Measurements from ENCODE around the gene PPM1J. TPM values are rescaled to one million over a fixed set of nuclear protein-coding genes. Genes with fewer than 3 reads are reported as not detected.

Gene PPM1J
- total RNA-seq, 1 experiment from 2014 or later: 0.80 TPM

DNA sequence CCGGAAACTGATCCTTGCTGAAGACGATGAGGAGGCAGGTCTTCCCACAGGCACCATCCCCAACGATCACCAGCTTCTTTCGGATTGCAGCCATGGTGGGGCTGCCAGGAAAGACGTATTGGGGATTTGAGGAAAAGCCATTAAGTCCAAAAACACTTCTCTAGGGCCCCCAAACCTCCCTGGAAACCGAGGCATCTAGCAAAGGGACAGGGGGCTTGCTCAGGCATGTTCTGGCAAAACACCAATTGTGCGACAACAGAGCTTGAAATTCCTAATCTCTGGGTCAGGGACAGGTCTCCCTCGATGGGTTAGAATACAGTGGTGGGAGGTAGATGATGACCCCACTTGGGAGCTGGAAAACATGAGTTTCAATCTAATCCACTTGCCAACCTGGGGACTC, 11.4 kb downstream of the PPM1J start:
- peaks cover 74% of the 10 kb centered on the region for H3K4me1 ChIP-seq (ENCODE audit: insufficient read depth, low read length)
- ATAC-seq (no peak), DNase-seq (no peak)
- ChIA-PET CTCF (interaction anchor here (0.7 kb wide), 1 partner anchor 27 kb away, joined by 4 read pairs; no protein-coding TSS in a partner anchor), POLR2A (ENCODE audit: unreplicated experiment) (no interaction called here)
- H3K9me3 ChIP-seq (ENCODE audit: low read length): no peaks in the 10 kb centered on the region
- intact Hi-C loops (cut with micrococcal nuclease): no loop called here
- no peaks in the 10 kb centered on the region for H4K20me1 ChIP-seq (ENCODE audit: low read length)
- H2AFZ ChIP-seq (ENCODE audit: low read length): no peak overlapping the region
- H3K27ac ChIP-seq (ENCODE audit: low read length): peak overlapping the region; percentile 97
- no peaks in the 10 kb centered on the region for H3K9me2 ChIP-seq (replicated peaks; ENCODE audit: low read length)
- H3F3A ChIP-seq (ENCODE audit: low read length, unreplicated experiment): peaks cover 3% of the 10 kb centered on the region
- BruUV-seq (replicated peaks): no TSS peak
- peak overlapping the region; percentile 98 for H3K4me2 ChIP-seq (ENCODE audit: low read length)
- peak overlapping the region; percentile 97; the same call in 1 of the 2 replicates for H3K9ac ChIP-seq (ENCODE audit: low read length)
- H3K79me2 ChIP-seq (ENCODE audit: low read length): peaks cover 49% of the 10 kb centered on the region
- H3K27me3 ChIP-seq (ENCODE audit: low read length): no peaks in the 10 kb centered on the region
- peaks cover 16% of the 10 kb centered on the region; the same call in 1 of the 2 replicates for H3K36me3 ChIP-seq (ENCODE audit: low read depth, low read length)
- TF ChIP-seq EZH2 (IDR thresholded peaks at IDR 0.05; ENCODE audit: low read length, unreplicated experiment) (no peak), EZH2phosphoT487 (IDR thresholded peaks at IDR 0.05; ENCODE audit: borderline replicate concordance, low read length) (no peak)
- TF ChIP-seq, protein P1, sequence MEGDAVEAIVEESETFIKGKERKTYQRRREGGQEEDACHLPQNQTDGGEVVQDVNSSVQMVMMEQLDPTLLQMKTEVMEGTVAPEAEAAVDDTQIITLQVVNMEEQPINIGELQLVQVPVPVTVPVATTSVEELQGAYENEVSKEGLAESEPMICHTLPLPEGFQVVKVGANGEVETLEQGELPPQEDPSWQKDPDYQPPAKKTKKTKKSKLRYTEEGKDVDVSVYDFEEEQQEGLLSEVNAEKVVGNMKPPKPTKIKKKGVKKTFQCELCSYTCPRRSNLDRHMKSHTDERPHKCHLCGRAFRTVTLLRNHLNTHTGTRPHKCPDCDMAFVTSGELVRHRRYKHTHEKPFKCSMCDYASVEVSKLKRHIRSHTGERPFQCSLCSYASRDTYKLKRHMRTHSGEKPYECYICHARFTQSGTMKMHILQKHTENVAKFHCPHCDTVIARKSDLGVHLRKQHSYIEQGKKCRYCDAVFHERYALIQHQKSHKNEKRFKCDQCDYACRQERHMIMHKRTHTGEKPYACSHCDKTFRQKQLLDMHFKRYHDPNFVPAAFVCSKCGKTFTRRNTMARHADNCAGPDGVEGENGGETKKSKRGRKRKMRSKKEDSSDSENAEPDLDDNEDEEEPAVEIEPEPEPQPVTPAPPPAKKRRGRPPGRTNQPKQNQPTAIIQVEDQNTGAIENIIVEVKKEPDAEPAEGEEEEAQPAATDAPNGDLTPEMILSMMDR (conservative IDR thresholded peaks at IDR 0.05; ENCODE audit: low read depth, low read length): no peak
- H3K4me3 ChIP-seq (ENCODE audit: low read length): peak overlapping the region; percentile 97; the same call in 1 of the 2 replicates

DNA sequence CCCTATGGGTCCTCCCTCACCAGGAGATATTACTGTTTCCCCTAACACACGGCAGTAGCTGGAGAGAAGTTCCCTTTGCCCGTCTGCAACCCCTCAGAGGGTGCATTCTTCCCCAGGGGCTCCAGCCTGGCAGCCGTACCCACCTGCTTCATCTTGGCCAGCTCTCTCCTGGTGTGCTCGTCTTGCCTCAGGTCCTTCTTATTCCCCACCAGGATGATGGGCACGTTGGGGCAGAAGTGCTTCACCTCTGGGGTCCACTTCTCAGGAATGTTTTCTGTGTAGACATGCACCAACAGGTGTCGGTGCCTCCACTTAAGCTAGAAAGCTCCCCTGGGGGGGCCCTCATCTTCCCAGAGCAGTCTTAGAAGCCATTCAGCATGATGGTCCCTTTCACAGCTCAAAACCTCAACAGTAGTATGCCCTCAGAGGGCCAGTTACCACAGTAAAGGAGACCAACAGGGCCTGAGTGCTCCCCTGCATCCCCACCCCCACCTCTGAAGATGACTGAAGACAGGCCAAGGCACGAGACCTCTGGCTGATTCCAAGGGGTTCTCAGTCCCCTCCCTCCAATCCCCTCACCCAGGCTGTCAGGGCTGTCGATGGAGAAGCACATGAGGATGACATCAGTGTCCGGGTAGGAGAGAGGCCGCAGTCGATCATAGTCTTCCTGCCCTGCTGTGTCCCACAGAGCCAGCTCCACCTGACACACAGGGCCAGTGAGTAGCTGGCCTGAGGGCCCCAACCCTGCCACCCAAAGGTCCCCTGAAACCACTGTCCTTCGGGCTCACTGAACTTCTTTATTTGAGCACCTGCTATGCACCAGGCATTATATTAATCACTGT, 12.5 kb downstream of the PPM1J start:
- Histone ChIP-seq H3K4me1 (ENCODE audit: insufficient read depth, low read length) (peaks cover 66% of the 10 kb centered on the region), H3K79me2 (ENCODE audit: low read length) (peaks cover 49% of the 10 kb centered on the region), H3K4me3 (ENCODE audit: low read length) (no peak overlapping the region), H2AFZ (ENCODE audit: low read length) (no peak overlapping the region), H3F3A (ENCODE audit: low read length, unreplicated experiment) (peaks cover 3% of the 10 kb centered on the region), H3K9me3 (ENCODE audit: low read length) (no peaks in the 10 kb centered on the region), H4K20me1 (ENCODE audit: low read length) (no peaks in the 10 kb centered on the region), H3K27me3 (ENCODE audit: low read length) (no peaks in the 10 kb centered on the region), H3K27ac (ENCODE audit: low read length) (no peak overlapping the region), H3K36me3 (ENCODE audit: low read depth, low read length) (peaks cover 16% of the 10 kb centered on the region; the same call in 1 of the 2 replicates), H3K9ac (ENCODE audit: low read length) (no peak overlapping the region), H3K9me2 (replicated peaks; ENCODE audit: low read length) (no peaks in the 10 kb centered on the region), H3K4me2 (ENCODE audit: low read length) (no peak overlapping the region; the same call in 1 of the 2 replicates)
- ChIA-PET POLR2A (ENCODE audit: unreplicated experiment) (no interaction called here), CTCF (no interaction called here)
- TF ChIP-seq EZH2 (IDR thresholded peaks at IDR 0.05; ENCODE audit: low read length, unreplicated experiment) (no peak), EZH2phosphoT487 (IDR thresholded peaks at IDR 0.05; ENCODE audit: borderline replicate concordance, low read length) (no peak)
- TF ChIP-seq, protein P1 (conservative IDR thresholded peaks at IDR 0.05; ENCODE audit: low read depth, low read length): no peak
- DNase-seq (no peak), ATAC-seq (no peak)
- intact Hi-C loops (cut with micrococcal nuclease): no loop called here
- no TSS peak for BruUV-seq (replicated peaks)

DNA sequence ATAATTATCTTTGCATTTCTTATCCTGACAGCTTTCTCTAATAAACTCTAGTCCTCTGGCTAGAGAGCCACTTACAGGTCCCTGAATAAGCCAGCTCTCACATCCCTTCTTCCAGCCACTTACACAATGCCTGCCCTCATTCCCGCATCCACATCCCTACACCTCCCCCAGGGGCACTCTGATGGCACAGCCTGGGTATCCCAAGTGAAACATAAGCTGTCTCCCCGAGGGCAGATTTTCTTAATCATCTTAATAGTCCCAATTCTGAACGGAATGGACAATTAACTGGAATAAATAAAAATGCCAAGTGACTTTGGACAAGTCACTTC, 13.1 kb downstream of the PPM1J start:
- Histone ChIP-seq H3K4me1 (ENCODE audit: insufficient read depth, low read length) (peaks cover 63% of the 10 kb centered on the region), H3K4me3 (ENCODE audit: low read length) (no peak overlapping the region), H3K27me3 (ENCODE audit: low read length) (no peaks in the 10 kb centered on the region), H3K9ac (ENCODE audit: low read length) (no peak overlapping the region), H3K27ac (ENCODE audit: low read length) (no peak overlapping the region), H3F3A (ENCODE audit: low read length, unreplicated experiment) (peaks cover 3% of the 10 kb centered on the region), H4K20me1 (ENCODE audit: low read length) (no peaks in the 10 kb centered on the region), H3K79me2 (ENCODE audit: low read length) (peaks cover 49% of the 10 kb centered on the region), H3K36me3 (ENCODE audit: low read depth, low read length) (peaks cover 16% of the 10 kb centered on the region; the same call in 1 of the 2 replicates), H3K9me3 (ENCODE audit: low read length) (no peaks in the 10 kb centered on the region), H3K4me2 (ENCODE audit: low read length) (peak overlapping the region; percentile 75; the same call in 1 of the 2 replicates), H3K9me2 (replicated peaks; ENCODE audit: low read length) (no peaks in the 10 kb centered on the region), H2AFZ (ENCODE audit: low read length) (no peak overlapping the region)
- DNase-seq (no peak), ATAC-seq (no peak)
- TF ChIP-seq EZH2 (IDR thresholded peaks at IDR 0.05; ENCODE audit: low read length, unreplicated experiment) (no peak), EZH2phosphoT487 (IDR thresholded peaks at IDR 0.05; ENCODE audit: borderline replicate concordance, low read length) (no peak)
- TF ChIP-seq, protein P1 (conservative IDR thresholded peaks at IDR 0.05; ENCODE audit: low read depth, low read length): no peak
- CTCF ChIA-PET: no interaction called here
- intact Hi-C loops (cut with micrococcal nuclease): no loop called here
- BruUV-seq (replicated peaks): no TSS peak
- POLR2A ChIA-PET (ENCODE audit: unreplicated experiment): no interaction called here
